ENCODE data around the gene EFHC2.
"Not testable (repeated sequence)": the region's sequence is repeated elsewhere in the genome, so short reads cannot be mapped to it uniquely, and the experiment has no call there.

The EFHC2 gene

DNA sequence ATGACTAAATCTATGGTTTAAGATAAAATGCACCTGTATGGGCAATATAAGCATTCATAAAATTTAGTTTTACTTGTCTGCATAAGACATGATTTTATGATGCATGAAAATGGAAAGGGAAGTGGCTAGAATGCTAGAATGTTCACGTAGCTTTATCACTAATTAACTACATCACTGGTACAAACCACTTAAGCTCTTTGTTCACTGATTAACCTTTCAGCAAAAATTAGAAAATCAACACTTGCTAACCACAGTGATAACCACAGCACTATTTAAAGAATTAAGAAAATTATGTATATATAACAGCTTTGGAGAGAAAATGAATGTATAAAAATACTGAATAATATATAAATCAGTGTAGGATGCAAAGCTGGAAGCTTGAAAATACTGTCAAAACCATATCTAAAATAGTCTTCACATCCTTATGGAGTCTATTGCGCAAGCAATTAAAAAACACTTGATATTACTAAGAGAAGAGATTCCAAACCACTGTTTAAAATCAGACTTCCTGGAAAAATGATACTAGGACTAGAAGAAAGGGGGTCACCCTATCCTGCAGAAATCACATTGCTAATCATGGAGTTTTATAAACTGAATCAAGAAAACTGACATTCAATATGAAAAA, 51.9 kb downstream of the EFHC2 start:
- no peak for DNase-seq

DNA sequence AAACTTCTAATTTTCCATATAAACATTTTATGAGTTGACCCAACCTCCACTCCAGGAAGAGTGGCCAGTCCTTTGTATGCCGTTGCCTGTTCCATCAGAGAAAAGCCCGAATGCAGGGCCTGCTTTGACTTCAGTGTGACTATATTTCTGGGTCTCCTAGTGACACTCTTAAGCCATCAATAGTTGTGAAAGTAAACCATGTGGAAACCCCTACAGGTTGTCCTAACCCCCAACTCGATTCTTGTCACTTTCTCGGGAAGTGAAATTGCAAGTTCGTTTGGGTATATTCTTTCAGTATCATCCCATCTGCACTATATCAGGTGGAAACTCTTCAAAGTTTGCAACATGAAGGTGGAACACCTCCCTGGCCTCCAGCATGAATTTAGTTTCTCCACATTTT, 52.8 kb downstream of the EFHC2 start:
- no peak for DNase-seq

DNA sequence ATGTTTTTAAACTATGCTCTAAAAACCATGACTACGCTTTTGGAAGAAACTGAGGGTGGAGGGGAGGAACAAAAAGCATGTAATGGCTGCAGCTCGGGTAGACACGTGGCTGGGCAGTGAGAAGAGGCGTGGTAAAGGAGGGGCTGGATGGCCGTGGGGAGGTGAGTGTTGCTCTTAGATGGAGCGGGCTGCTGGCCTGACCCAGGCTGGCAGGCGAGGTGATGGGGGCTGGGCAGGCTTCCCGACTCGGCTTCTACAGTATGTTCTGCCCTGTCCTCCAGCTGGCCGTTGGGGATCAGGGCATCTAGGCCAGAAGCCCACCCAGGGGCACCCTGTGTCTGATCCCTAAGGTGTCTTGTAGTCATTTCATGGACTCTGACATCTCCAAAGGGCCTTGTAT, 60.7 kb downstream of the EFHC2 start:
- no peak for DNase-seq

DNA sequence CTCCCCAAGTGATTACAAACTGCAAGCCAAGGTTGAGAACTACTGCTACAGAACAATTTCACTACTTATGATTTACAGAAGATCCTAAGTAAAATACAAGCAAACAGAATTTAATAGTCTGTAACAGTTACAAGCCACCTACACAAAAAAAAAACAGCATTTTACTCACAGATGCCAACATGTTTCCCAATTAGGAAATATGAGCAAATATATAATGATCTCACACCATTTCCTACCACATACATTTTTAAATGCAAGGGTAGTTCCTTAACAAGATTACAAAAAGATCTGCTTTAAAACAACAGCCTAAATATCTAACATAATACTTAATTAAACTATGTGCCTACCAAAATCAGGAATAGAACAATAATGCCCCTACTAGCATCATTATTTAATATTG, 63.4 kb downstream of the EFHC2 start:
- DNase-seq = no peak

DNA sequence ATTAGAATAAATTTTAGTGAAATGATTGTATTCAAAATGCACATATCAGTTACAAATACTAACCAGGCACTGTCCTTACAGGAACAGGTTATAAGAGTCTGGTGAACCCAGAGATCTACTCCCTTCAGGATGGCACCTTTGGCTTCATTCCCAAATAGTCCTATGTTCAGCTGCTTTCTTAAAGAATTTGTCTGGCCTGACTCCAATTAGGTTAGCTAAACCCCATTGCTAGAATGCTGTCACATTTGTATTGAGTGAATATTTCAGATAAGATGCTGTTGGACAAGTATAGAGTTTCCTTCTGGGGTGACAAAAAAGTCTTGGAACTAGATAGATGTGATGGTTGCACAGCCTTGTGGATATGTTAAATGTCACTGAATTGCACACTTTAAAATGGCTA, 69.4 kb downstream of the EFHC2 start:
- no peak for DNase-seq

DNA sequence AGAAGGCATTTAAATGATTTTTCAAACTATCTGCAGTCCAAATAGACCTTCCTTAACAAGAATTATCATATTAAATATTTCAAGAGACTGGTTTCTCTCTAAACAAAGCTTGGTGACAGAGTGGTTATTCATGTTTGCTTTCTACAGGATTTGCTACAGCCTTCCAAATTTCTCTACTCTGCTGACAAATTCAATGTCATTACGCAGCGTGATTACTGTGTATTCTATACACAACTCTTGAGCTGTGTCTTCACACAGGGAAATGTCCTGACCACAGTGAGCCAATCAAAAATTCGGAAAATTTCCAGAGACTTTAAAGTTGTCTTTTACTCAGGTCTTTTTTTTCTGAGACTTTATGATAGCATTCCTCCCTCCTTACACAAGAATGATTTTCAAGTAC, 75.6 kb downstream of the EFHC2 start:
- DNase-seq = no peak

DNA sequence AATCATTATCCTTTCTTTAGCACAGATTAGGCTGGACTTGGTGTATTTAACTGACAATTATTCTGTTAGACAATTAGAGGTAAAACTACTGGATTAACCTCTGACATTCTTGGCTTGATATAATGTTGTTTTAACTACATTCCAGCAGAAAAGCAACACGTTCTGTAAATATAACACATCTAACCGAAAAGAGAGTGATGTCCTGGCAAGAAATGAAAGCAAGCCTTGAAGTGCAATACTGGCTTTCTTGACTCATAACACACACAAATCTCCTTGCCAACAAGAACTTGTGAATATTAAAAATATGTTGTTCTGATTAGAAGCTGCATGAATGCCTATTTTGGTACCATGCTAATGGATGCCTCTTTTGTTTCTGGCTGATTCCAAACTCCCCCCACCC, 76.4 kb downstream of the EFHC2 start:
- no peak for DNase-seq

DNA sequence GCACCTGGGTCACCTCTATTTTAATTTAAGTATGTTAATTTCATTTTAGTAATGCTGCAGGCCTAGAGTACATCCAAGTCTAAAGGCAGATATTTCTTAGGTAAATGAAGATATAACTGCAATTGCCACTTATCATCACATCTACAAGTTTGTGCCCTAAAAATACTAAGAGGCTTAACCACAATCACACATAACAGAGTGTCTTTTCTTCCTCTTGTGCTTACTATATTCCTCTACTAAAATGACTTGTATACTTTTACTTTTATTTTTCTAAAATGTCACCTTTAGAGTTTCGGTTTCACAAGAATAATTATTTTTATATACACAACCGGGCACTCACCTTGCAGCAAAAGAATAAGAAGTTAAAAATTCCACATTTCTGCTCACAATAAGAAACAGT, 77.9 kb downstream of the EFHC2 start:
- DNase-seq = no peak

DNA sequence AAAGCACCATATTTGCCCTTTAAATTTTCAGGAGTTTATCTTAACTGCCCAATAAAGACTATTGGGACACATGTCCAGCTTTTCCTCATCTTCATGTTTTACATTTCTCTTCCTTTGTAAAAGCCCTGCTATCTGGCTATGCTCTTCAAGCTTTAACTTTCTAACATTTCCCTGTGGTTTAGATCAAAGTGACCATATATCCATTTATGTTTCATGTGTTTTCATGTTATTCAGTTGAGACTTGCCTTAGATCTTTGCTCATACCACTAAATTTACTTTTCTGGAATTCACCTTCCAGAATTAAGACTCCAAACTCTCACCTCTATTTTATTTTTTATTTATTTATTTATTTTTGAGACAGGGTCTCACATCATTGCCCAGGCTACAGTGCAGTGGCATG, 78.5 kb downstream of the EFHC2 start:
- no peak for DNase-seq

DNA sequence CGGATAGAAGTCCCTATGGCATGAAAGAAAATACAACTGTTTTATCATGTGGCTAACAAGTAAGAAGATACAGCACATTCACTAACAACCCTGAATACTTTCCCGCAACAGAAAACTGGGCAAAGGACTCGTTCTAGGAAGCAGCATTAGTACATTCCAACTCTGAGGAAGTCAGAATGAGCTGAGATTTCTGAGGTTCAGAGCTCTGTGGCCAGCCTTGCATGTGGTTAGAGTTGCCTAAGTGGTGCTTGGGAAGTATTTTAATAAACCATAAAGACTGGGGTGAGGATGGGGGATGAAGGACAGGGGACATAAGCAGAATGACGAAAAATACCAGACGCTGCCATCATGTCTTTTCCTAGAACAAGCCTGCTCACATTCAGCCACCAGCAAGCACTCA, 82.2 kb downstream of the EFHC2 start:
- DNase-seq = no peak

DNA sequence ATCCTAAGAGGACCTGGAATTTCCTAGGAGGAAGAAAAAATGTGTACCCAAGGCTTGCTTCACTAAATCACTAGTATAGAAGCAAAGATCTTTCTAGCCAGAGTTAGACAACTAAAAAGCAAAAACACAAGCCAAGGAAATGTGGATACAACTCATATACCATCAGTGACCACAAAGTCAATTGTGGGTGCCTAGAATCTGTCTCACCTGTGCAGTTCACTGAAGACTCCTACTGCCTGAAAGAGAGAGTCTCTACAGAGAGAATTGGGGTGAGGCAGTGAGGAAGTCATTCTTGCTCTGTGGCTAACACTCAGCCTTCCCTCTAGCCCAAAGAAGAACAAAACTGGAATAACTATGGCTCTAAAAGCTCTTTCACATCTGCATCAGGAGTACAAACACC, 82.9 kb downstream of the EFHC2 start:
- DNase-seq = no peak

DNA sequence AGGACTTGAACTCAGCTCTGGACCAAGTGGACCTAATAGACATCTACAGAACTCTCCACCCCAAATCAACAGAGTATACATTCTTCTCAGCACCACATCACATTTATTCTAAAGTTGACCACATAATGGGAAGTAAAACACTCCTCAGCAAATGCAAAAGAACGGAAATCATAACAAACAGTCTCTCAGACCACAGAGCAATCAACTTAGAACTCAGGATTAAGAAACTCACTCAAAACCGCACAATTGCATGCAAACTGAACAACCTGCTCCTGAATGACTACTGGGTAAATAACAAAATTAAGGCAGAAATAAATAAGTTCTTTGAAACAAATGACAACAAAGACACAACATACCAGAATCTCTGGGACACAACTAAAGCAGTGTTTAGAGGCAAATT, 87.7 kb downstream of the EFHC2 start:
- DNase-seq = not testable (repeated sequence)

DNA sequence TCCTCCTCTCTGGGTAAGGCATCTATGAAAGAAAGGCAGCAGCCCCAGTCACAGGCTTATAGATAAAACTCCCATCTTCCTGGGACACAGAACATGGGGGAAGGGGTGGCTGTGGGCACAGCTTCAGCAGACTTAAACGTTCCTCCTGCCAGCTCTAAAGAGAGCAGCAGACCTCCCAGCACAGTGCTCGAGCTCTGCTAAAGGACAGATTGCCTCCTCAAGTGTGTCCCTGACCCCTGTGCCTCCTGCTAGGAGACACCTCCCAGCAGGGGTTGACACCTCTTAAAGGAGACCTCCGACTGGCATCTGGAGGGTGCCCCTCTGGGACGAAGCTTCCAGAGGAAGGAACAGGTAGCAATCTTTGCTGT, 89.9 kb downstream of the EFHC2 start:
- DNase-seq = no peak

DNA sequence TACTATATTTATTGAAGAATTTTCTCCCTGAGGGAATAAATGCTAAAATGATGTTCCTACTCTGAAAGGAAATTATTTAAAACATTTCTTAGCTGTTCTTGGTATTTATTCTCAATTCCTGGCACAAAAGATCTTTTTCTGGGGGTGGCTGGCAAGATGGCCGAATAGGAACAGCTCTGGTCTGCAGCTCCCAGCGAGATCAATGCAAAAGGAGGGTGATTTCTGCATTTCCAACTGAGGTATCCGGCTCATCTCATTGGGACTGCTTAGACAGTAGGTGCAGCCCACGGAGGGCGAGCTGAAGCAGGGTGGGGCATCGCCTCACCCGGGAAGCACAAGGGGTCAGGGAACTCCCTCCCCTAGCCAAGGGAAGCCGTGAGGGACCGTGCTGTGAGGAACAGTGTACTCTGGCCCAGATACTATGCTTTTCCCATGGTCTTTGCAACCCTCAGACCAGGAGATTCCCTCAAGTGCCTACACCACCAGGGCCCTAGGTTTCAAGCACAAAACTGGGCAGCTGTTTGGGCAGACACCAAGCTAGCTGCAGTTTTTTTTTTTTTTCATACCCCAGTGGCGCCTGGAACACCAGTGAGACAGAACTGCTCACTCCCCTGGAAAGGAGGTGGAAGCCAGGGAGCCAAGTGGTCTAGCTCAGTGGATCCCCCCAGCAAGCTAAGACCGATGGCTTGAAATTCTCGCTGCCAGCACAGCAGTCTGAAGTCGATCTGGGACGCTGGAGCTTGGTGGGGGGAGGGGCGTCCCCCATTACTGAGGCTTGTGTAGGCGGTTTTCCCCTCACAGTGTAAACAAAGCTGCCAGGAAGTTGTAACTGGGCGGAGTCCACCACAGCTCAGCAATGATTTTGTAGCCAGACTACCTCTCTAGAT, 90.5 kb downstream of the EFHC2 start:
- peak; percentile 40 for DNase-seq

DNA sequence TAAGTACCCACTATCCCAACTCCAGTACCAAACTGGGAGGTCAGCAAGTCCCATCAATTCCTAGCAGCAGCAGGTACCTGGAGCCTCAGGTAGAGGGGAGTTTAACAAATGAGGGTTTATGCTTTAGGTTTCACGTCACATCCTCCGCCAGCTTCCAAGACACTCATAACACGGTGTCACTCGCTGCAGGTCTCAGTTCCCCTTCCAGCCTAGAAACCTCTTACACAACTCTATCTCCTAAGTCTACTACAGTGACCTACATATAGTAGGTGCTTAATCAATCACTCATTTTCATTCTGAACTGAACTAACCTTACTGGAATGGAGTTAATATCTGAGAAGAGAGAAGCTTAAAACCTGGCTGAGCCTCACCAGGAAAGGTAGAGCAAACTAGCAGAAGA, 96.0 kb downstream of the EFHC2 start:
- no peak for DNase-seq

DNA sequence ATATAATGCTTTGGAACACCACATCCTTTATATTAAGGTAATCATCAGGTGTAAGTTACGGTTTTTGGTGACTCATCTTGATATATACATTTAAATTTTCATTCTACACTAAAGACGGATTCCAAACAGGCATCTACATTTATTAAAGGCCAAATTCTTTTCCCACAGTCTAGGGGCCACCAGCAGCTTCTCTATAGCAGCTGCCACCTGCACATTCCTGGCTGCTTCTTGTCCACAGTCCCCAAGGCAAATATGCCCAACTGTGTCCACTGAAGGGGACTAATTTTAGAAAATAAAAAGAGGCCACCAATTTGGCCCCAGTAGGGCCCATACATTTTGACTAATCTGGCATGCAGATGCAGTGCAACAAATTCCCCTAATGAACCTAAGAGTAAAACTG, 96.6 kb downstream of the EFHC2 start:
- DNase-seq = no peak

DNA sequence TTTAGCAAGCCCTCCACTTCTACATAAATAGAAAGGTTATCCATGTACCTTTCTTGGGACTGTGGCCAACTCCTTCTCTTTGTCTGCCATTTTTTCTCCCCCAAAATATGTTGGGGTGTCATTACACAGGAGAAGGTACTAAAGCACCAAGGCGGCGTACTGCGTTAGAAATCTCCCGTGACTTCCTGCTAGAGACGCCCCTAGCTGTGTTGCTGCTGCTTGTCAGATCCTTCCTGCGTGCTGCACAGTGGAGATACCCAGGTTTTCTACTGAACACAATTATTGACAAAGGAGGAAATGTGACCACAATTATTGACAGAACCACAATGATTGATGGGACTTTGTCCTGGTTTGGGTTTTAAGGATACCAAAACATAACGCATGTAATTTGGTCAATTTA, 97.7 kb downstream of the EFHC2 start:
- peak; percentile 16 for DNase-seq

DNA sequence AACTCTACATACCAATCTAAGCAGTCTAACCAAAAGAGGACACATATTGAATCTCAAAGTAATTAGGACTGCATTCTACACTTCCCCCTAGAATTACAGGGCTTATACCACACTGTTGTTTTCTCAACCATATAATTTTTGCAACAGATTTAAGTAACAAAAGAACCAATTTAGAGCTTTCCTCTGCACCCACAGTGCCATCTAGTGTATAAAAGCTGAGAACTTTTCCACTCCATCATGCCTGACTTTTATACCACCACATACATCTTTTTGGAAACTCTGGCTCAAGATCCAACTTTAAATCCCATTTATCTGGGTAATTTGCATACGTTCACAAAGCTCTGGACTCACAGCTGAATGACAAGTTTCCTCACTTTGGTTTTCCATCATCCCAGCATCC, 99.5 kb downstream of the EFHC2 start:
- DNase-seq = no peak

DNA sequence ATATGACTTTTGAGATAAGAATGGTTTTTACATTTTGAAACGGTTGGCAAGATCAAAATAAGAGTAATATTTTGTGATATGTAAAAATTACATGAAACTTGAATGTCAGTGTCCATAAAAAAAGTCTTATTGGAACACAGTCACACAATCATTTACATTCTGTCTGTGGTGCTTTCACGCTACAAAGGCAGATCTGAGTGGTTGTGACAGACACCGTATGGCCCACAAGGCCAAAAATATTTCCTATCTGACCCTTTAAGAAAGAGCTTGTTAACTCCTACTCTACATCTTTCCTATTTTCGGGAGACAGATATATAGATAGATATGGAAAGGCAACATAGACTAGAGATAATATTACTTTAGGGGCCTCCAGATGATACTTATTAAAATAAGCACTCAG, 101.9 kb downstream of the EFHC2 start:
- DNase-seq = no peak

DNA sequence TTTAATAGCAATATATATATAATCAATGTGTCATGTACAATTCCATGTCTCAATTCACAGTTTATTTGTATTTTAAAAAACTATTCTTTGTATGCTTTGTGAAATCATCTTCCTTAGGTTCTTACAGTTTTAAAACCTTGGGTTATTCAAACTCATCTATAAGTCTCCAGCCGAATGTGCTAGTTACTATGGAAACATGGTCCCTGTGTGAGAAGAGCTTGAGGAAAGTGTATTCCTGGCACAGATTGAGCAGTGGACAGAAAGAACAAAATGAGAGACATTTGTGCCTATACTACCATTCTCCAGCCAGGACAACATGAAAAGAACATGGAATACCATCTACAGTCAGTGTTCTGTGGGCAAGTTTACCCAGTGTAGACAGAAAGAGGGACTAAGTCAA, 103.4 kb downstream of the EFHC2 start:
- DNase-seq = no peak

DNA sequence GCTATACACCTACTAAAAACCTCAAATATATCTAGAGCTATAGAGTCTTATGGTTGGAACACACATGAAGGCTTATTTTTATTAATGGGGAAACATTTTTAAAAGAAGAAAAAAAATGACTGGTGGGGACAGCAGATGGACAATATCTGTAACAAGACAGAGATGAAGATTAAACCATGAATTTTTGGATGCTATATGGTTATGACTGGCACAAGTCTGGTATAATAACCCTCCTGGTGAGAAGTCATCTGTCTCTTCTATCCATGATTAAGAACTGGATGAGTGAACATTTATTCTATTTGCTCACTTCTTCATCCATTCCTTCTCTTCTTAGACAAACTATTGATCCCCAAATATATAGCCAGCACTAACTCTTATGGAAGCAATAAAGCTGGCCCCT, 104.4 kb downstream of the EFHC2 start:
- no peak for DNase-seq

DNA sequence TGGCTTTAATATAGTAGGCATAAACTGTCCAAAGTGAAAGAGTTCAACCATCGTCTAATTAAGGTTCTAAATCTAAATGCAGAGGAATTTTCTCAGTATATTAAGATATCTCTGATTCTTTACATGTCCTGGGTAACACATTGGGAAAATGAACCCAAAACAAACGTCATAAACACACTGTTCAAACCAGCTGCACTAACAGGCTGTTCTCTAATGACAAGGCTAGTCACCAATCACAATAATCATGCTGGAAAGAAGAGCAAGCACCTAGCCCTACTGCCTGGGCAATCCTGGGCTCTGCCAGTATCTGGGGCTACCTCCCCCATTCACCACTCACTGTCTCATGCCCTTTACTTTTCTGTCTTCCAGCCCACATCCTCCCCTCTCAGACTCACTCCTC, 107.9 kb downstream of the EFHC2 start:
- DNase-seq = no peak

DNA sequence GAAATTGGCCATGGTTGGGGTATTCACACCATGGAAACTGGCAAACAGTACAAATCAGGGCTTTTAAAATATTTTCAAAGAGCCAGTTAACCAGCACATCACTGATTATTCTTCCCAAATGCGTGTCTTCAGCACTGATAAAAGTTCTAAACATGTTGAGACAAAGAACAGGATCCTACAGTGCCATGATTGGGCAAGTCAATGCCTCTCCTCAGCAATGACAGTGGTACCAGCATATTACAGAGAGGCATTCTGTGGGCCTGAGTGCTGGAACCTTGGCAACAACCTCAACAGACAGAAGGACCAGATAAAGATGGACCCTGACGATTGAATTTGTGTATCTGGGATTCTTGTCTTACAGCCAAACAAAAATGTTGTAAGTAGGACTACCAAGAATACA, 108.9 kb downstream of the EFHC2 start:
- no peak for DNase-seq

DNA sequence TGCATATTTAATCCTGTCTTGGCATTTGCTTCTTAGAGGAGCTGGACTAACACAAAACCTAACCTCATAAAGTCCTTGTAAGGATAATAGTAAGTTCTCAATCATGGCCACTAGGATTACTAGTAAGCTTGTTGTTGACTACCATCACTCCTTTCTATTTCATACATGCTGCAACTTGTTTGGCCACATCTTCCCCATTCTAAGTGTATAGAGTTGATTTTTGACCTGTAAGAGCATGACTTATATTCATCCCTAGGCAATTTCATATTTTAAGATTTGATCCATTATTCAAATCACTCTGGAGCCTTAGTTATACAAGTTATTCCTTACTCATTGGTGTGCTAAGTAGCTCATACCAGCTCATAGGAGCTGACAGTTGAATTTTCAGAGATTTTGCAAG, 109.4 kb downstream of the EFHC2 start:
- no peak for DNase-seq

DNA sequence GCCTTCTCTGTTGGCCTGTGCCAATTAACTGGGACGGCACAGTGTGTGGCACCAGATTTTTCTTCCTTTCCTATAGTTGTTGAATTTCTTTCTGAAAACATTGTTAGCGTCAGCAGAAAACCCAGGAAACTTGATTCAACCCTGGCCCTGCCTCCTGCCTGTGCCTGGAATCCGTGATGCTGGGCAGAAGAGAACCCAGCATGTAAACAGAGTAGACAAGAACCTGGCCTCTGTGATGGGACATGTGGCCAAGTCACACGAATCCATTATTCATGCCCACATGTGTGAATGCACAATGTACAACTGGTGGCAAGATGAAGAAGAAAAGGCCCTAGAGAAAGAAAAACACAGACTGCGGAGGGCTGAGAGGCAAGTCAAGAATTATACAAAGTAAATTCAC, 111.4 kb downstream of the EFHC2 start:
- DNase-seq = no peak
